HG03521 (cell line): ENCODE results near the gene MAPKAPK3.
A peak's percentile ranks its signal among the peaks of the same experiment; 100 is the strongest.
"Not testable (repeated sequence)": the region's sequence is repeated elsewhere in the genome, so short reads cannot be mapped to it uniquely, and the experiment has no call there.

Experiments used
- ATAC-seq: cut with Tn5 transposase; IDR thresholded peaks from one replicate; pipeline ENCODE4 v1.9.1; 2021; ENCODE audit warnings: mild to moderate bottlenecking, moderate library complexity; ENCODE audit not compliant: unreplicated experiment

MAPKAPK3 gene

GRCh38 chr3:50652709-50653108 is 35.8 kb downstream of the MAPKAPK3 start:
- no peak for ATAC-seq

GRCh38 chr3:50653937-50654595 is 37.1 kb downstream of the MAPKAPK3 start:
- no peak for ATAC-seq

- ATAC-seq: no peak
Measured at GRCh38 chr3:50655009-50655830, 38.3 kb downstream of the MAPKAPK3 start.

GRCh38 chr3:50656417-50657195 is 39.7 kb downstream of the MAPKAPK3 start:
- ATAC-seq: no peak

GRCh38 chr3:50657407-50657806 is 40.5 kb downstream of the MAPKAPK3 start:
- ATAC-seq: no peak

GRCh38 chr3:50657816-50658215 is 40.9 kb downstream of the MAPKAPK3 start:
- ATAC-seq: no peak

GRCh38 chr3:50658416-50658815 is 41.5 kb downstream of the MAPKAPK3 start:
- ATAC-seq: no peak

GRCh38 chr3:50658831-50659230 is 41.9 kb downstream of the MAPKAPK3 start:
- ATAC-seq: no peak

- ATAC-seq: no peak
Measured at GRCh38 chr3:50660386-50660785, 43.4 kb downstream of the MAPKAPK3 start.

- ATAC-seq: no peak
Measured at GRCh38 chr3:50661321-50661837, 44.4 kb downstream of the MAPKAPK3 start.

GRCh38 chr3:50662408-50662807 is 45.5 kb downstream of the MAPKAPK3 start:
- no peak for ATAC-seq

- ATAC-seq: no peak
Measured at GRCh38 chr3:50665081-50665840, 48.3 kb downstream of the MAPKAPK3 start.

- ATAC-seq: not testable (repeated sequence)
Measured at GRCh38 chr3:50665841-50666115, 48.8 kb downstream of the MAPKAPK3 start.

GRCh38 chr3:50666837-50667236 is 49.9 kb downstream of the MAPKAPK3 start:
- no peak for ATAC-seq

- ATAC-seq: no peak
Measured at GRCh38 chr3:50671331-50671730, 54.4 kb downstream of the MAPKAPK3 start.

- no peak for ATAC-seq
Measured at GRCh38 chr3:50672656-50673055, 55.7 kb downstream of the MAPKAPK3 start.

GRCh38 chr3:50673931-50674330 is 57.0 kb downstream of the MAPKAPK3 start:
- ATAC-seq: no peak

- peak; percentile 61 for ATAC-seq
Measured at GRCh38 chr3:50674349-50675178, 57.6 kb downstream of the MAPKAPK3 start, which contains the start of gene DOCK3. TSS of gene DOCK3 (plus strand) at chr3:50674927. CDS start at chr3:50675264, 337 bp downstream.

- peak; percentile 21 for ATAC-seq
Measured at GRCh38 chr3:50675179-50676030, 58.5 kb downstream of the MAPKAPK3 start.
